ENCODE measurements around the gene TNS2. TPM values are rescaled to one million over a fixed set of nuclear protein-coding genes. Genes with fewer than 3 reads are reported as not detected.
"Not testable (repeated sequence)": the region's sequence is repeated elsewhere in the genome, so short reads cannot be mapped to it uniquely, and the experiment has no call there.

TNS2 gene
- total RNA-seq, 1 donor from 2014 or later: 21.9 TPM

- Histone ChIP-seq H3K9ac (ENCODE audit: low read depth in 1 of 3, low read length in 3 of 3) (no peak overlapping the region), H3K4me1 (ENCODE audit: control insufficient read depth in 3 of 3, insufficient read depth in 3 of 3, low read length in 3 of 3) (peaks cover 21 to 36% (median 33%) of the 10 kb centered on the region in 3 donors), H3K9me3 (ENCODE audit: control insufficient read depth in 3 of 3, low read length in 3 of 3) (no peaks in the 10 kb centered on the region), H3K27me3 (ENCODE audit: control insufficient read depth in 3 of 3, insufficient read depth in 3 of 3, low read length in 3 of 3) (no peaks in the 10 kb centered on the region), H3K27ac (ENCODE audit: low read depth, low read length) (no peak overlapping the region), H3K36me3 (ENCODE audit: control insufficient read depth in 3 of 3, insufficient read depth in 3 of 3, low read length in 3 of 3) (peaks cover 0 to 7% (median 5%) of the 10 kb centered on the region in 3 donors), H3K4me3 (ENCODE audit: low read length in 3 of 3) (no peak overlapping the region)
Observed at GRCh38 chr12:53011889-53012288, 38.0 kb upstream of the TNS2 start.

- no peak overlapping the region for H3K27ac ChIP-seq (ENCODE audit: low read depth, low read length)
- no peak overlapping the region for H3K9ac ChIP-seq (ENCODE audit: low read depth in 1 of 3, low read length in 3 of 3)
- H3K9me3 ChIP-seq (ENCODE audit: control insufficient read depth in 3 of 3, low read length in 3 of 3): no peaks in the 10 kb centered on the region
- H3K4me3 ChIP-seq (ENCODE audit: low read length in 3 of 3): no peak overlapping the region
- H3K36me3 ChIP-seq (ENCODE audit: control insufficient read depth in 3 of 3, insufficient read depth in 3 of 3, low read length in 3 of 3): peaks cover 5 to 15% (median 11%) of the 10 kb centered on the region in 3 donors
- H3K27me3 ChIP-seq (ENCODE audit: control insufficient read depth in 3 of 3, insufficient read depth in 3 of 3, low read length in 3 of 3): no peaks in the 10 kb centered on the region
- peaks cover 15 to 27% (median 22%) of the 10 kb centered on the region in 3 donors for H3K4me1 ChIP-seq (ENCODE audit: control insufficient read depth in 3 of 3, insufficient read depth in 3 of 3, low read length in 3 of 3)
Observed at GRCh38 chr12:53012928-53013327, 36.9 kb upstream of the TNS2 start.

DNA sequence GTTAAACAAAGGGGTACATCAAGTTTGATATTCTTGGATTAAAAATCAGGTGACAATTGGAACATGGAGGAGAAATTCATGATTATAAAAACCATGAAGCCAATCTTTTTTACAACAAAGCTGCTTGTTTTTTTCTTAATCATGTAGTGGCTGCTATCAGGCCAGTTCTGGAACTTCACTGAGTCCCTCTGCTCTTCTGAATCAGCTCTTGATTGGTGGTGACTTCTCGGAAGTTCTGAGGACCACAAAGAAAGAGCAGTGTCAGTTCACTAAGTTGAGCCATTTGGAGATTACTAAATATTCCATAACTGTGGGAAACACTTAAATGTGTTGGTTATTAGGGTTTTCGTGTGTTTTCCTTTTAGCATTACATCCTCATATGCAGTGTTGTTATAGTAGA is 35.2 kb upstream of the TNS2 start:
- Histone ChIP-seq H3K4me3 (ENCODE audit: low read length in 3 of 3) (no peak overlapping the region), H3K27ac (ENCODE audit: low read depth, low read length) (no peak overlapping the region), H3K36me3 (ENCODE audit: control insufficient read depth in 3 of 3, insufficient read depth in 3 of 3, low read length in 3 of 3) (peaks cover 13 to 30% (median 24%) of the 10 kb centered on the region in 3 donors), H3K9me3 (ENCODE audit: control insufficient read depth in 3 of 3, low read length in 3 of 3) (no peaks in the 10 kb centered on the region), H3K4me1 (ENCODE audit: control insufficient read depth in 3 of 3, insufficient read depth in 3 of 3, low read length in 3 of 3) (peaks cover 5 to 10% (median 6%) of the 10 kb centered on the region in 3 donors), H3K27me3 (ENCODE audit: control insufficient read depth in 3 of 3, insufficient read depth in 3 of 3, low read length in 3 of 3) (no peaks in the 10 kb centered on the region), H3K9ac (ENCODE audit: low read depth in 1 of 3, low read length in 3 of 3) (no peak overlapping the region)

GRCh38 chr12:53025250-53025649 is 24.6 kb upstream of the TNS2 start:
- no peak overlapping the region for H3K27ac ChIP-seq (ENCODE audit: low read depth, low read length)
- no peaks in the 10 kb centered on the region for H3K9me3 ChIP-seq (ENCODE audit: control insufficient read depth in 3 of 3, low read length in 3 of 3)
- no peak overlapping the region for H3K4me3 ChIP-seq (ENCODE audit: low read length in 3 of 3)
- H3K36me3 ChIP-seq (ENCODE audit: control insufficient read depth in 3 of 3, insufficient read depth in 3 of 3, low read length in 3 of 3): peaks cover 41 to 74% (median 65%) of the 10 kb centered on the region in 3 donors
- H3K9ac ChIP-seq (ENCODE audit: low read depth in 1 of 3, low read length in 3 of 3): no peak overlapping the region
- no peaks in the 10 kb centered on the region for H3K27me3 ChIP-seq (ENCODE audit: control insufficient read depth in 3 of 3, insufficient read depth in 3 of 3, low read length in 3 of 3)
- no peaks in the 10 kb centered on the region for H3K4me1 ChIP-seq (ENCODE audit: control insufficient read depth in 3 of 3, insufficient read depth in 3 of 3, low read length in 3 of 3)

DNA sequence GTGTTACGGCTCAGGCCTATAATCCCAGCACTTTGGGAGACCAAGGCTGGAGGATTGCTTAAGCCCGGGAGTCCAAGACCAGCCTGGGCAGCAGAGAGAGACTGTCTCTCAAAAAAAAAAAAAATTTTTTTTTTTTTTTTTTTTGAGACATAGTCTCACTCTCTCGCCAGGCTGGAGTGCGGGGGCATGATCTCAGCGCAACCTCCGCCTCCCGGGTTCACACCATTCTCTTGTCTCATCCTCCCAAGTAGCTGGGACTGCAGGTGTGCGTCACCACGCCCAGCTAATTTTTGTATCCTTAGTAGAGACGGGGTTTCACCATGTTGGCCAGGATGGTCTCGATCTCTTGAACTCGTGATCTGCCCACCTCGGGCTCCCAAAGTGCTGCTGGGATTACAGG is 22.9 kb upstream of the TNS2 start:
- not testable (repeated sequence) for H3K27ac ChIP-seq (ENCODE audit: low read depth, low read length); H3K9ac ChIP-seq (ENCODE audit: low read depth in 1 of 3, low read length in 3 of 3); H3K4me3 ChIP-seq (ENCODE audit: low read length in 3 of 3); H3K27me3 ChIP-seq (ENCODE audit: control insufficient read depth in 3 of 3, insufficient read depth in 3 of 3, low read length in 3 of 3); H3K4me1 ChIP-seq (ENCODE audit: control insufficient read depth in 3 of 3, insufficient read depth in 3 of 3, low read length in 3 of 3); H3K9me3 ChIP-seq (ENCODE audit: control insufficient read depth in 3 of 3, low read length in 3 of 3)
- peaks cover 43 to 76% (median 70%) of the 10 kb centered on the region in 3 donors for H3K36me3 ChIP-seq (ENCODE audit: control insufficient read depth in 3 of 3, insufficient read depth in 3 of 3, low read length in 3 of 3)

GRCh38 chr12:53031616-53032015 is 18.2 kb upstream of the TNS2 start:
- H3K9ac ChIP-seq (ENCODE audit: low read depth in 1 of 3, low read length in 3 of 3): no peak overlapping the region
- no peaks in the 10 kb centered on the region for H3K27me3 ChIP-seq (ENCODE audit: control insufficient read depth in 3 of 3, insufficient read depth in 3 of 3, low read length in 3 of 3)
- H3K4me3 ChIP-seq (ENCODE audit: low read length in 3 of 3): no peak overlapping the region
- H3K4me1 ChIP-seq (ENCODE audit: control insufficient read depth in 3 of 3, insufficient read depth in 3 of 3, low read length in 3 of 3): no peaks in the 10 kb centered on the region
- H3K36me3 ChIP-seq (ENCODE audit: control insufficient read depth in 3 of 3, insufficient read depth in 3 of 3, low read length in 3 of 3): peaks cover 45 to 70% (median 66%) of the 10 kb centered on the region in 3 donors
- H3K9me3 ChIP-seq (ENCODE audit: control insufficient read depth in 3 of 3, low read length in 3 of 3): no peaks in the 10 kb centered on the region
- no peak overlapping the region for H3K27ac ChIP-seq (ENCODE audit: low read depth, low read length)

- H3K9me3 ChIP-seq (ENCODE audit: control insufficient read depth in 3 of 3, low read length in 3 of 3); H3K9ac ChIP-seq (ENCODE audit: low read depth in 1 of 3, low read length in 3 of 3); H3K27ac ChIP-seq (ENCODE audit: low read depth, low read length); H3K27me3 ChIP-seq (ENCODE audit: control insufficient read depth in 3 of 3, insufficient read depth in 3 of 3, low read length in 3 of 3); H3K4me1 ChIP-seq (ENCODE audit: control insufficient read depth in 3 of 3, insufficient read depth in 3 of 3, low read length in 3 of 3); H3K4me3 ChIP-seq (ENCODE audit: low read length in 3 of 3): not testable (repeated sequence)
- peaks cover 47 to 71% (median 71%) of the 10 kb centered on the region in 3 donors for H3K36me3 ChIP-seq (ENCODE audit: control insufficient read depth in 3 of 3, insufficient read depth in 3 of 3, low read length in 3 of 3)
Observed at GRCh38 chr12:53033832-53034231, 16.0 kb upstream of the TNS2 start.

DNA sequence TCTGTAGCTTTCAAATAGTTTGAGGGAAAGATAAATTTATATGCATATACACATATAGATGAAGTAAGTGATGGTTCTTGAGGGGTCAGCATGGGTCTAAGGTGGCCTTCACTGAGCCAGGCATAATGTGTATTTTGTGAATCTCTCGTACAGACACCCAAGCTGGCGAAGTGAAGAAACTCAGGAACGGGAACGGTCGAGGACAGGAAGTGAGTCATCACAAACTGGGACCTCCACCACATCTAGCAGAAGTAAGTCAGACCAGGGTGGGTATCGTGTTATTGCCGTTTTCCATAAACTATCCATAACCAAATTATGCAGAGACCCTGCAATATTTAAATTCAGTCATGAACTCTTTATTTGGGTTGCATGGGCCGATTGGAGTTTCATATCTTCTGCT is 15.4 kb upstream of the TNS2 start:
- peaks cover 47 to 73% (median 72%) of the 10 kb centered on the region in 3 donors for H3K36me3 ChIP-seq (ENCODE audit: control insufficient read depth in 3 of 3, insufficient read depth in 3 of 3, low read length in 3 of 3)

DNA sequence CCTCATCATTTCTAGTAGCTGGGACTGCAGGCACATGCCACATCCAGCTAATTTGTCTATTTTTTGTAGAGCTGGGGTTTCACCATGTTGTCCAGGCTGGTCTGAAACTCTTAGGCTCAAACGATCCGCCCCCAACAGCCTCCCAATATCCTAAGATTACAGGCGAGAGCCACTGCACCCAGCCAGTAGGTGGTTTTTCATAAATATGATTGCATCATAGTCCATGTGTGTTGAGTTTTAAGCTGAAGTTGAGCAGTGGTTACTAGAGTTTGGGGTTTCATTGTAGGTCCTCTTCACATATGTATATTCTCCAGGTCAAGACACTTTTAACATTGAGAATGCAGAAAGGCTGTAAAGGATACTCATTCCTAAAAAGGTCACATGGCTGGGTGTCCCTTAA is 13.1 kb upstream of the TNS2 start:
- H3K4me3 ChIP-seq (ENCODE audit: low read length in 3 of 3): no peak overlapping the region
- no peak overlapping the region for H3K9ac ChIP-seq (ENCODE audit: low read depth in 1 of 3, low read length in 3 of 3)
- peaks cover 45 to 61% (median 61%) of the 10 kb centered on the region in 3 donors for H3K36me3 ChIP-seq (ENCODE audit: control insufficient read depth in 3 of 3, insufficient read depth in 3 of 3, low read length in 3 of 3)
- no peaks in the 10 kb centered on the region for H3K9me3 ChIP-seq (ENCODE audit: control insufficient read depth in 3 of 3, low read length in 3 of 3)
- H3K27me3 ChIP-seq (ENCODE audit: control insufficient read depth in 3 of 3, insufficient read depth in 3 of 3, low read length in 3 of 3): no peaks in the 10 kb centered on the region
- no peak overlapping the region for H3K27ac ChIP-seq (ENCODE audit: low read depth, low read length)
- H3K4me1 ChIP-seq (ENCODE audit: control insufficient read depth in 3 of 3, insufficient read depth in 3 of 3, low read length in 3 of 3): peaks cover 0 to 5% (median 0%) of the 10 kb centered on the region in 3 donors

More for the DNA sequence above, 15.4 kb upstream of the TNS2 start:
- H3K27me3 ChIP-seq (ENCODE audit: control insufficient read depth in 3 of 3, insufficient read depth in 3 of 3, low read length in 3 of 3): no peaks in the 10 kb centered on the region
- peaks cover 0 to 5% (median 0%) of the 10 kb centered on the region in 3 donors for H3K4me1 ChIP-seq (ENCODE audit: control insufficient read depth in 3 of 3, insufficient read depth in 3 of 3, low read length in 3 of 3)
- no peak overlapping the region for H3K27ac ChIP-seq (ENCODE audit: low read depth, low read length)
- no peaks in the 10 kb centered on the region for H3K9me3 ChIP-seq (ENCODE audit: control insufficient read depth in 3 of 3, low read length in 3 of 3)
- no peak overlapping the region for H3K9ac ChIP-seq (ENCODE audit: low read depth in 1 of 3, low read length in 3 of 3)
- H3K4me3 ChIP-seq (ENCODE audit: low read length in 3 of 3): no peak overlapping the region

- H3K27me3 ChIP-seq (ENCODE audit: control insufficient read depth in 3 of 3, insufficient read depth in 3 of 3, low read length in 3 of 3): no peaks in the 10 kb centered on the region
- no peaks in the 10 kb centered on the region for H3K9me3 ChIP-seq (ENCODE audit: control insufficient read depth in 3 of 3, low read length in 3 of 3)
- H3K4me3 ChIP-seq (ENCODE audit: low read length in 3 of 3): no peak overlapping the region
- H3K36me3 ChIP-seq (ENCODE audit: control insufficient read depth in 3 of 3, insufficient read depth in 3 of 3, low read length in 3 of 3): peaks cover 30 to 44% (median 42%) of the 10 kb centered on the region in 3 donors
- H3K4me1 ChIP-seq (ENCODE audit: control insufficient read depth in 3 of 3, insufficient read depth in 3 of 3, low read length in 3 of 3): peaks cover 12 to 16% (median 12%) of the 10 kb centered on the region in 3 donors
- H3K27ac ChIP-seq (ENCODE audit: low read depth, low read length): no peak overlapping the region
- H3K9ac ChIP-seq (ENCODE audit: low read depth in 1 of 3, low read length in 3 of 3): no peak overlapping the region
Observed at GRCh38 chr12:53039851-53040250, 10.0 kb upstream of the TNS2 start.

All from skeletal muscle tissue (tissue), 4 donors.